ENCODE measurements around the gene ZFP3. TPM values are rescaled to one million over a fixed set of nuclear protein-coding genes. Genes with fewer than 3 reads are reported as not detected.

ZFP3 gene
- total and polyA plus RNA-seq, 2 of the 4 experiments (the other 2 are of a cell fraction): 0.54 to 0.75 TPM

GRCh38 chr17:5135726-5136579, 57.7 kb downstream of the ZFP3 start:
- Histone ChIP-seq H4K5ac (ENCODE audit: low read depth, low read length) (no peak overlapping the region), H2BK120ac (ENCODE audit: low read depth, low read length) (no peak overlapping the region), H3K9ac (ENCODE audit: low read depth, low read length) (no peak overlapping the region), H2BK20ac (ENCODE audit: low read depth, low read length) (no peak overlapping the region), H3K9me3 (ENCODE audit: control insufficient read depth, insufficient read depth, low read length) (no peaks in the 10 kb centered on the region), H3K4me2 (ENCODE audit: low read depth, low read length) (no peak overlapping the region), H3K9me1 (ENCODE audit: insufficient read depth, low read length) (no peaks in the 10 kb centered on the region), H2AFZ (replicated peaks; ENCODE audit: low read length, poor library complexity) (no peak overlapping the region), H3K27ac (ENCODE audit: insufficient read depth, low read length) (no peak overlapping the region), H3K14ac (replicated peaks; ENCODE audit: low read depth, low read length) (no peak overlapping the region), H2BK15ac (ENCODE audit: low read depth, low read length) (no peak overlapping the region), H2AK9ac (replicated peaks; ENCODE audit: low read depth, low read length, poor library complexity) (no peak overlapping the region), H2BK5ac (ENCODE audit: low read depth, low read length, poor library complexity, severe bottlenecking) (no peak overlapping the region), H4K20me1 (ENCODE audit: insufficient read depth, low read length) (no peaks in the 10 kb centered on the region), H4K8ac (ENCODE audit: low read depth in 2 of 2, low read length in 2 of 2) (no peak overlapping the region), H4K91ac (ENCODE audit: insufficient read depth, low read depth, low read length) (no peak overlapping the region), H3K27me3 (ENCODE audit: control insufficient read depth, insufficient read depth, low read length) (peaks cover 4% of the 10 kb centered on the region), H3K18ac (ENCODE audit: low read depth, low read length) (no peak overlapping the region), H3K4me3 (ENCODE audit: insufficient read depth, low read depth, low read length) (no peak overlapping the region), H3K36me3 (ENCODE audit: control insufficient read depth, insufficient read depth, low read length) (no peaks in the 10 kb centered on the region), H3K79me1 (ENCODE audit: low read depth in 1 of 2, low read length in 2 of 2) (no peaks in the 10 kb centered on the region), H3K23ac (ENCODE audit: low read depth, low read length) (no peak overlapping the region), H2AK5ac (ENCODE audit: low read depth, low read length) (no peak overlapping the region), H3K56ac (ENCODE audit: extremely low read depth, insufficient read depth, low read length) (no peak overlapping the region), H3K4me1 (ENCODE audit: control insufficient read depth, insufficient read depth, low read length) (no peaks in the 10 kb centered on the region), H3K4ac (ENCODE audit: low read depth, low read length) (no peak overlapping the region)
- in situ Hi-C loops (cut with MboI; ENCODE audit: low sequenced_read_pairs) (no loop called here), dilution Hi-C loops (cut with HindIII; ENCODE audit: low sequenced_read_pairs, unreplicated experiment) (no loop called here), intact Hi-C loops (cut with micrococcal nuclease) (no loop called here)
- ATAC-seq (ENCODE audit: low read depth) (no peak), DNase-seq (no peak)
- no TSS peak for BruUV-seq (replicated peaks)
- WGBS, 2 experiments (ENCODE audit: extremely low coverage in 2 of 2, insufficient read length in 1 of 2): 72% methylated on average over 7 of the region's 14 CpGs; no CpG with 5 or more reads in 1 of the 2 experiments
- POLR2A ChIA-PET (ENCODE audit: unreplicated experiment): no interaction called here
- TF ChIP-seq MXI1 (IDR thresholded peaks at IDR 0.05; ENCODE audit: borderline replicate concordance, low read depth, low read length) (no peak), POLR2A (IDR thresholded peaks at IDR 0.05; ENCODE audit: low read depth, low read length) (no peak), CTCF (conservative IDR thresholded peaks at IDR 0.05; ENCODE audit: low read depth, low read length) (no peak), BHLHE40 (IDR thresholded peaks at IDR 0.05; ENCODE audit: low read depth, low read length) (no peak), MAFK (IDR thresholded peaks at IDR 0.05; ENCODE audit: low read depth, low read length) (no peak), SMC3 (IDR thresholded peaks at IDR 0.05; ENCODE audit: low read depth, low read length) (no peak), USF2 (IDR thresholded peaks at IDR 0.05; ENCODE audit: low read depth, low read length) (no peak), RCOR1 (IDR thresholded peaks at IDR 0.05; ENCODE audit: insufficient replicate concordance, low read length) (no peak), CEBPB (IDR thresholded peaks at IDR 0.05; ENCODE audit: low read depth, low read length) (no peak), RFX5 (IDR thresholded peaks at IDR 0.05; ENCODE audit: low read depth, low read length) (no peak), RAD21 (IDR thresholded peaks at IDR 0.05; ENCODE audit: low read length) (no peak), NFE2L2 (IDR thresholded peaks at IDR 0.05; ENCODE audit: low read depth, low read length) (no peak), ELK1 (IDR thresholded peaks at IDR 0.05; ENCODE audit: borderline replicate concordance, low read depth, low read length) (no peak), FOS (IDR thresholded peaks at IDR 0.05; ENCODE audit: low read depth, low read length) (no peak), MAZ (IDR thresholded peaks at IDR 0.05; ENCODE audit: borderline replicate concordance, low read depth, low read length) (no peak), CHD1 (IDR thresholded peaks at IDR 0.05; ENCODE audit: low read depth, low read length) (no peak)
- CTCF ChIA-PET: no interaction called here
